ENCODE data around the gene MALSU1.

The MALSU1 gene

GRCh38 chr7:23298885-23299769, at the start of gene MALSU1:
TSS of gene MALSU1 (plus strand) at chr7:23299339. CDS start at chr7:23299353, 14 bp downstream.
- peak; percentile 97 for DNase-seq

GRCh38 chr7:23249486-23249885, 49.7 kb upstream of the MALSU1 start:
- no peak for DNase-seq

- DNase-seq = no peak
Measured at GRCh38 chr7:23254051-23254681, 45.0 kb upstream of the MALSU1 start.

GRCh38 chr7:23256731-23257130, 42.4 kb upstream of the MALSU1 start:
- DNase-seq = no peak

- DNase-seq = no peak
Measured at GRCh38 chr7:23260371-23260770, 38.8 kb upstream of the MALSU1 start.

GRCh38 chr7:23261843-23262452, 37.2 kb upstream of the MALSU1 start:
- DNase-seq = peak; percentile 37

- no peak for DNase-seq
Measured at GRCh38 chr7:23264916-23265458, 34.2 kb upstream of the MALSU1 start.

GRCh38 chr7:23266918-23267317, 32.2 kb upstream of the MALSU1 start:
- no peak for DNase-seq

GRCh38 chr7:23267357-23267756, 31.8 kb upstream of the MALSU1 start:
- DNase-seq = no peak

GRCh38 chr7:23268167-23268566, 31.0 kb upstream of the MALSU1 start:
- no peak for DNase-seq

- no peak for DNase-seq
Measured at GRCh38 chr7:23268746-23269145, 30.4 kb upstream of the MALSU1 start.

GRCh38 chr7:23272275-23272674, 26.9 kb upstream of the MALSU1 start:
- no peak for DNase-seq

GRCh38 chr7:23273141-23273599, 26.0 kb upstream of the MALSU1 start:
- peak; percentile 90 for DNase-seq

- peak; percentile 2 for DNase-seq
Measured at GRCh38 chr7:23275912-23276311, 23.2 kb upstream of the MALSU1 start.

GRCh38 chr7:23276376-23276775, 22.8 kb upstream of the MALSU1 start:
- DNase-seq = no peak

- DNase-seq = no peak
Measured at GRCh38 chr7:23276947-23277346, 22.2 kb upstream of the MALSU1 start.

- DNase-seq = peak; percentile 54
Measured at GRCh38 chr7:23277359-23277989, 21.7 kb upstream of the MALSU1 start.

GRCh38 chr7:23279819-23280525, 19.2 kb upstream of the MALSU1 start:
- DNase-seq = no peak

GRCh38 chr7:23283086-23283485, 16.1 kb upstream of the MALSU1 start:
- no peak for DNase-seq

- no peak for DNase-seq
Measured at GRCh38 chr7:23284871-23285270, 14.3 kb upstream of the MALSU1 start.

GRCh38 chr7:23285657-23286646, 13.2 kb upstream of the MALSU1 start:
- DNase-seq = no peak
